PC-9 (cell line): Measurements from ENCODE around the gene PADI1.

Source experiments
- CTCF ChIP-seq: fragments of 200-600 bp; sonication (generic); conservative IDR thresholded peaks from 2 replicates; pipeline ENCODE4 v1.6.1; 2017; ENCODE audit warnings: mixed run types, antibody characterized with exemption, mild to moderate bottlenecking, moderate library complexity
- EZH2 ChIP-seq: fragments of 200-600 bp; sonication (generic); IDR thresholded peaks from 2 replicates; pipeline ENCODE4 v1.8.0; 2017; ENCODE audit warnings: antibody characterized with exemption, low read depth

GRCh38 chr1:17197696-17198095, 7.2 kb upstream of the PADI1 start:
- TF ChIP-seq EZH2 (no peak), CTCF (no peak)
